GM18505 (cell line): Measurements from ENCODE around the gene STUB1.

Experiments used
- ATAC-seq: cut with Tn5 transposase; IDR thresholded peaks from one replicate; pipeline ENCODE4 v1.9.1; 2021; ENCODE audit not compliant: unreplicated experiment
- POLR2A ChIP-seq: IDR thresholded peaks from 4 replicates; pipeline ENCODE4 v1.6.1; 2011; ENCODE audit warnings: borderline replicate concordance; ENCODE audit not compliant: insufficient read depth, insufficient read length; ENCODE audit errors: extremely low read depth

Gene STUB1

GRCh38 chr16:694187-694862 is 14.1 kb downstream of the STUB1 start:
- no peak for ATAC-seq
- TF ChIP-seq POLR2A: no peak

DNA sequence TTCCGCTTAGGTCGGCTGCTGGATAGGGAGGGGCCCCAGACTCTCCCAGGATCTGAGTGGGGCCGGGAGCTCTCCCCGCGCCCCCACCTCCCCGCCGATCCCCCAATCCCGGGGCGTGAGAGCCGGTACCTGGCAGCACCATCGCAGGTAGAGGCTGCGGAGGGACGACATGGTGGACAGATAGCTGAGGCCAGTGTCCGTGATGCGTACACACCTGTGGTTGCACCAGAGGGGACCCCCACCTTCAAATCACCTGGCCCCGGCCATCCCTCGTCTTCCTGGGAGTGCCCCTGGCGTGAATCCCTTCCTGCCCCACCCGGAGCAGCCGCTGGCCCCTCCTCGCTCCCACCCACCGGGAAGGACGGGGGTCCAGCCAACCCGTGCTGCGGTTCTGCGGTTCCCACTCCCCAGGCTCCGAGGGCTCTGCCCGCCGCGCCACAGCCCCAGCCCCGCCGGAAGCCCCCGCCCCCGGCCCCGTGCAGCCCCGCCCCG is 14.7 kb downstream of the STUB1 start:
- TF ChIP-seq POLR2A: no peak
- no peak for ATAC-seq

DNA sequence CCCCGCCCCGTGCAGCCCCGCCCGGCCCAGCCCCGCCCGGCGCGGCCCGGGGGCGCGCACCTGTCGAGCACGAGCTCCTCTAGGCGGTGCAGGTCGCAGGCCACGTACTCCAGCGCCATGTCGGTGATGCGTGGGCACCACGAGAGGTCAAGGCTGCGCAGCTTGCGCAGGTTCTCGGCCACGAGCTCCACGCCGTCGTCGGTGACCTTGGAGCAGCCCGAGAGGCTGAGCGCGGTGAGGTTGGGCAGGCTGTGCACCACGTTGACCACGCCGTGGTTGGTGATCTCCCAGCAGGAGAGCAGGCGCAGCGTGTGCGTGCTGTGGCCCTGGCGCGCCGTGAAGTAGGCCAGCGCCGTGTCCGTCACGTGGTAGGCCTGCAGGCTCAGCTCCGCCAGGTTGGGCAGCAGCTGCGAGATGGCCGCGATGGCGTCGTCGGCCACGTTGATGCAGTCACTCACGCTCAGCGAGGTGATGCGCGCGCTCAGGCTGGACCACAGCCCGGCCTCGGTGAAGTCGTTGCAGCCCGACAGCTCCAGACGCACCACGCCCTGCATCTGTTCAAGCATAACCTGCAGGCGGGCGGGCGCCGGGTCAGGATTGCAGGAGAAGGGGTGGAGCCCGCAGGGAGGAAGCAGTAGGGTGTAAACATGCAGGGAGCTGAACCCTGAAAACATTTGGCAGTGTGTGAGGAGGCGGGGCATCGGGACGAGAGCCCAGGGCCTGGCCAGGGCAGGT is 15.3 kb downstream of the STUB1 start:
- no peak for TF ChIP-seq POLR2A
- no peak for ATAC-seq

DNA sequence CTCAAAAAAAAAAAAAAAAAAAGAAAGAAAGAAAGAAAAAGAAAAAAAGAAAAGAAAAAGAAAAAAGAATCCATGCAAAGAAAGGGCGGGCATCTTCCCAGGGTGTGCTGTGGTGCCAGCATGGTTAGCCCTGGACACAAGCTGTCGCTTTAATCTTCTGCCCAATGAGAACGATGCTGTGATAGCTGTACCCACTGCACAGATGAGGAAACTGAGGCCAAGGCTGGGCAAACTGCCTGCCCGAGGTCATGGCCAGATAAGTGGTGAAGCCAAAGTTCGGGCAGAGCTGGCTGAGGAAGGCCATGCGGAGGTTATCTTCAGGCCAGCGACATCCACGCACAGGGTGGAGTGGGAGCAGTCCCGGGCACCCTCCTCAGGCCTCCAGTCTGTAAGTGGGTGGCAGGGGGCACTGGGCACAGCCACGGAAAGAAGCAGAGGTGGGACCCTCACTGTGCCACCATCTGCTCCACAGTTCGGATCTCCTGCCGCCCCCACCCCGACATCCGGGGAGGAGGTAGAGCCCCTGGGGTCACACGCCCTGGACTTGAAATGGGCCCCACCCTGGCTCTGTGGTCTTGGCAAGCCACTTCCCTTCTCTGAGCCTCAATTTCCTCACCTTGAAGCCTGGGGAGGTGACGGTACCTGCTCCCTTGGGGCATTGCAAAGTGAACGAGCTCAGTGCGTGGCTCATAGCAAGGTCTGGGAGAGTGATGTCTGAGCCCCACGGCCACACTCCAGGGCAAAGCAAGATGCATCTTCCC is 18.9 kb downstream of the STUB1 start:
- no peak for TF ChIP-seq POLR2A
- no peak for ATAC-seq

DNA sequence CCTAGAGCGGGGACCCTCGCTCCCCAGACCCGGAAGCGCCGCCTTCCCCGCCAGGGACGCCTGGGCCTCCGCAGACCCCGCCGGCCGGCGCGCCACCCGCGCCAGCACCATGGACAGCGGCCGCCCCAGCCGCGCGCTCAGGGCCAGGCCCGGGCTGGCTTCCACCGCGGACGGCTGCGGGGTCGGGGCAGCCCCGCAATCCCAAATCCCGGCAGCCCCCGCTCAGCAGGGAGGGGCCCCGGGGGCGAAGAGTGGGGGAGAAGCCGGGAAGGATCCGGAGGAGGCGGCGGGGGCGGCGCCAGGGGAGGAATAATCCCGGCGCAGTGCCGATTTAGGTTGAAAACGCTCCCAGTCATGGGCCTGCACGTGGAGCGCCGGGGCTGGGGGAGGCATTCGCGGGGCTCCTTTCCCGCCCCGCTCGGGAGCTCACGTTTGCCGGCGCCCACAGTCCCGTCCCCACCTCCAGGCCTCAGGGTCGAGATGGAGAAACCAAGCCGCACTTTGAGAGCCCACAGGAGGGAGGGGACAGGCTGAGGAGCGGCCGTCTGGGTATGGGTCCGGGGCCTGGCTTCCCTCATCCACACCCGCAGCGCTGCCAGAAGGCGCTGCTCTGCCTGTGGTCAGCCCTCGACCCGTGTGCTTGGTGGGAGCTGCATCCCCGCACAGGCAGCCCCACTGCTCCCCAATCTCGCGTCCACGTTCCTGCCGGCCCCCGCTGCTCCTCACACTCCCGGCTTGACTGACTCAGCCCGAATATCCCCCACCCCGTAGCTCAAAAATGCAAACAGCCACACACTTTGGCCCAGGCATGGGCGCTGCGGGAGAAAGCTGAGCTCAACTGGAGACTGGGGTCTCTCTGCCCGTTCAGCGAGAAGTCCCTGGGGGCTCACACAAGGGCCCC is 20.7 kb downstream of the STUB1 start:
- no peak for TF ChIP-seq POLR2A
- no peak for ATAC-seq

GRCh38 chr16:702341-702740 is 22.1 kb downstream of the STUB1 start:
- no peak for TF ChIP-seq POLR2A
- ATAC-seq: no peak

GRCh38 chr16:703406-703805 is 23.2 kb downstream of the STUB1 start:
- ATAC-seq: no peak
- TF ChIP-seq POLR2A: no peak

- ATAC-seq: no peak
- no peak for TF ChIP-seq POLR2A
Observed at GRCh38 chr16:704047-704446, 23.8 kb downstream of the STUB1 start.

DNA sequence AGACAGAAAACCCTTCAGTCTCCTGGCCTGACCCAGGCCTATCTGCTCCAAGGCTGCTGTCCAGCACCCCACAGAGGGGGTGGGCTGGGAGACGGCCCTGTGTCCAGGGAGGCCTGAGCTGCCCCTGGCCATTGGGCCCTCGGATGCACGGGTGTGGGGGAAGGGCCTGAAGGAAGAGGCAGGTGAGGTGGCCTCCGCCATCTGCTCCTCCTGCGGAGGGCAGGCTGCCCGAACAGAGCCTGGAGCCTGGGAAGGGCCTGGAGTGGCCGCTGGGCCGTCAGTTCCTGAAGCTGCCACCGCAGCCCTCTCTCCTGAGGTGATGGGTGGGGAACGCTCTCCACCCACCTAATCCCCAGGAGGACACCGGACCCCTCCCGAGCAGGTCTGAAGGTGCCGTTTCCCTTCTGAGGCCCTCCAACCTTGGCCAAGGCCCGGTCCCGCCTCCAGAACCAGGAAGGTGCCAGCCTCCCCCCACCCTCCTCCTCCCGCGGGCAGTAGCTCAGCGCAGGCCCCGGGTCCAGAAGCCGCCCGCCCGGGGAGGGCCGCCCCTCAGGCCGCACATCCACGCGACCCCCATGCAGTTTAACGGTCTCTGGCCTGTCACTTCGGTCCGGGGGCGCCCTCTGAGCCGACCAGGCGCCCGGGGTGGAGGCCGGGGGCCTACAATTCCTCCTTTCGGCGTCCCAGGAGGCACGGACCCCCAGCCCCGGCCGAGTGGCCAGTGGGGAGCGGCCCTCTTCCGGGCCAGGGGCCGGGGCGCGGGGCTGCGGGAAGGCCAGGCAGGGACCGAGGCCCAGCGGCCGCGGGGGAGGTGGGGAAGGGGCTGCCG is 24.6 kb downstream of the STUB1 start:
- no peak for ATAC-seq
- no peak for TF ChIP-seq POLR2A

GRCh38 chr16:705431-706188 is 25.4 kb downstream of the STUB1 start, which contains the start of gene FBXL16:
FBXL16 (minus strand) TSS chr16:705801; CDS start chr16:697405, 8,396 bp downstream.
- no peak for TF ChIP-seq POLR2A
- no peak for ATAC-seq

DNA sequence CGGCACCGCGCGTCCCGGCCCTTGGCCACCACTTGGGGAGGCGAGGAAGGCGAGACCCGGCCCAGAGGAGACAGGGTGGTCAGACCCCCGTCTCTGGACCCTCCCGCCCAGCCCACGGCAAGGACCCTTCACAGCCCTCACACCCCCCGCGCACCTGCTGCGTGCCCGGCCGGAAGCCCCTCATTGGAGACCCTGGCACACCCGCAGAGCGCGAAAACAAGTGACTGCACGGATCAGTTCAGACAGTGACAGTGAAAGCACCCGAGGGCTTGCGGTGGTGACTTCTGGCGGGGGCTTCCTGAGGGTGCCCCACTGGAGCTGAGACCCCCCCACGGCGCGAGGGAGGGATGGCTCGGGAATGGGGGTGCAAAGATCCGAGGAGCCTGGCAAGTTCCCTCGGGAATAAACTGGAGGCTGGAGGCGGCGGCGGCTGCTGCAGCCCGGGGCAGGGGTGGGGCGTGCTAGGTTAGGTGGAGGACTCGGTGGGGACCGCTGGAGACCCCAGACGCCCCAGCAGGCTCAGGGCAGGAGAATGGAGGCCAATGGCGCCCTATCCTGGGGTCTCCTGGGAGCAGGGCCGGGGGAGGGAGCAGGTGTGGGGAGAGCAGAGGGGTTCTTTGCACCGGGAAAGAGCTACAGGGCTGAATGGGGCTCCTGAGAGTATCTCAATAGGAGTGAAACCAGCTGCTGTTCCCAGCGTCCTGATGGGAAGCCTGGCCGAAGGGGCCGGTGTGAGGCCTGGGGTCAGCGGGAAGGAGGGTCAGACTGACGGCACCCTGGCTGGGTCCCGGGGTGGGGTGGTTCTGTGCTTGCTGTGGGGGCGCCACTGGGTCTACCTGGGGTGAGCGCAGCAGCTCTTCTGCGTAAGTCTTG is 26.2 kb downstream of the STUB1 start:
- no peak for TF ChIP-seq POLR2A
- no peak for ATAC-seq

- TF ChIP-seq POLR2A: no peak
- no peak for ATAC-seq
Observed at GRCh38 chr16:707062-707538, 26.9 kb downstream of the STUB1 start.
